ENCODE measurements around the gene CELF4.

CELF4 gene

GRCh38 chr18:37328946-37329719, 236.5 kb downstream of the CELF4 start:
- Histone ChIP-seq H3K9me3 (ENCODE audit: control insufficient read depth, insufficient read depth, low read depth, low read length) (no peaks in the 10 kb centered on the region), H3K27me3 (ENCODE audit: control insufficient read depth, insufficient read depth, low read length) (no peaks in the 10 kb centered on the region), H3K4me1 (ENCODE audit: control insufficient read depth, insufficient read depth, low read length) (no peaks in the 10 kb centered on the region), H3K27ac (ENCODE audit: low read depth, low read length) (no peak overlapping the region), H3K9ac (ENCODE audit: low read length) (no peak overlapping the region), H3K4me3 (ENCODE audit: low read depth, low read length) (no peak overlapping the region), H3K36me3 (ENCODE audit: control insufficient read depth, insufficient read depth, low read length) (no peaks in the 10 kb centered on the region)

GRCh38 chr18:37327063-37327577, 238.5 kb downstream of the CELF4 start:
- H3K36me3 ChIP-seq (ENCODE audit: control insufficient read depth, insufficient read depth, low read length): no peaks in the 10 kb centered on the region
- H3K9ac ChIP-seq (ENCODE audit: low read length): no peak overlapping the region
- no peak overlapping the region for H3K4me3 ChIP-seq (ENCODE audit: low read depth, low read length)
- H3K9me3 ChIP-seq (ENCODE audit: control insufficient read depth, insufficient read depth, low read depth, low read length): no peaks in the 10 kb centered on the region
- H3K27ac ChIP-seq (ENCODE audit: low read depth, low read length): no peak overlapping the region
- no peaks in the 10 kb centered on the region for H3K4me1 ChIP-seq (ENCODE audit: control insufficient read depth, insufficient read depth, low read length)
- H3K27me3 ChIP-seq (ENCODE audit: control insufficient read depth, insufficient read depth, low read length): peaks cover 8% of the 10 kb centered on the region; the same call in 1 of the 2 replicates

GRCh38 chr18:37322492-37323035, 243.0 kb downstream of the CELF4 start:
- Histone ChIP-seq H3K4me1 (ENCODE audit: control insufficient read depth, insufficient read depth, low read length) (no peaks in the 10 kb centered on the region), H3K4me3 (ENCODE audit: low read depth, low read length) (no peak overlapping the region), H3K27ac (ENCODE audit: low read depth, low read length) (no peak overlapping the region), H3K36me3 (ENCODE audit: control insufficient read depth, insufficient read depth, low read length) (no peaks in the 10 kb centered on the region), H3K9ac (ENCODE audit: low read length) (no peak overlapping the region), H3K9me3 (ENCODE audit: control insufficient read depth, insufficient read depth, low read depth, low read length) (no peaks in the 10 kb centered on the region), H3K27me3 (ENCODE audit: control insufficient read depth, insufficient read depth, low read length) (peaks cover 8% of the 10 kb centered on the region; the same call in 1 of the 2 replicates)

DNA sequence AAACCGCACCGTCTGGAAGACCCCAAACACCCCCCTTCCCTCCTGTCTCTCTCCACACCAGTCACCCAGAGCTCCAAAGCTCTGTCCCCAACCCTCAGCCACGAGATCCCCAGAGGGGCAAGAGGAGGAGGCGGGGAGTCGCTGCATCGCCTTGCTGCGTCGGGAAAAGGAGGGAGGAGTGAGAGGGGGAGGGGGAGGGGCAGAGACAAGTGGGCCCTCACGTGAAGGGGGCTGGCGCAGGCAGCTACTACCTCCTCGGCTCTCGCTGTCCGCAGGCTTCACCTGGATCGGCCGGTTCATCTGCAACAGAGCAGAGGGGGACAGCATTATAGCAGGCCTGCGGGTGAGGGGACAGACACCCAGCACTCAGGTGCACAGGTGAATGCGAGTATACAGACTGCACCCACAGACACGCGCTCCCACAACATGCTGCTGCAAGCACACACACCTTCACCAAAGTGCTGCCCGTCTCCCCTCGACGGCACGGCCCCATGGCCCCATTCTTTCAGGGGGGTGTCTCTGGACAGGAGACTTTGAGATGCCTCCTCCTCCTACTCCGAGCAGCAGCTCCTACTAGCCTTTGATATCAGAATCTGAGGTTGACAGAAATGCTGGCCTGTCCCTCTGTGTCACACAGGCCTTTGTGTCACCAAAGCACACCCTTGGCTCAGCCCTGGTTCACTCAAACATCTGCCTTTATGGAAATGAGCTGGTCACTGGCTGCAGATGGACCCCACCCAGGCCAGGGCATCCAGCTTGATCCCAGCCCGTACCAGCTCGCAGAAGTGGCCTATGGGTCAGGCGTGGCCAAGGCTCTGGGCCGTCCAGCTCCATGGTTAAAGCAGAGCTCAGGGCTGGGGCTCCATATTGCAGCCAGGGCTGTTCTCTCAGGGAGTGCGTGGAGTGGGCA, 243.8 kb downstream of the CELF4 start:
- no peak overlapping the region for H3K9ac ChIP-seq (ENCODE audit: low read length)
- no peak overlapping the region for H3K27ac ChIP-seq (ENCODE audit: low read depth, low read length)
- H3K36me3 ChIP-seq (ENCODE audit: control insufficient read depth, insufficient read depth, low read length): no peaks in the 10 kb centered on the region
- no peaks in the 10 kb centered on the region for H3K4me1 ChIP-seq (ENCODE audit: control insufficient read depth, insufficient read depth, low read length)
- H3K9me3 ChIP-seq (ENCODE audit: control insufficient read depth, insufficient read depth, low read depth, low read length): no peaks in the 10 kb centered on the region
- peaks cover 8% of the 10 kb centered on the region; the same call in 1 of the 2 replicates for H3K27me3 ChIP-seq (ENCODE audit: control insufficient read depth, insufficient read depth, low read length)
- H3K4me3 ChIP-seq (ENCODE audit: low read depth, low read length): no peak overlapping the region

GRCh38 chr18:37320317-37320716, 245.3 kb downstream of the CELF4 start:
- Histone ChIP-seq H3K9me3 (ENCODE audit: control insufficient read depth, insufficient read depth, low read depth, low read length) (no peaks in the 10 kb centered on the region), H3K9ac (ENCODE audit: low read length) (no peak overlapping the region), H3K4me1 (ENCODE audit: control insufficient read depth, insufficient read depth, low read length) (no peaks in the 10 kb centered on the region), H3K27ac (ENCODE audit: low read depth, low read length) (no peak overlapping the region), H3K4me3 (ENCODE audit: low read depth, low read length) (no peak overlapping the region), H3K36me3 (ENCODE audit: control insufficient read depth, insufficient read depth, low read length) (no peaks in the 10 kb centered on the region), H3K27me3 (ENCODE audit: control insufficient read depth, insufficient read depth, low read length) (peaks cover 8% of the 10 kb centered on the region; the same call in 1 of the 2 replicates)

DNA sequence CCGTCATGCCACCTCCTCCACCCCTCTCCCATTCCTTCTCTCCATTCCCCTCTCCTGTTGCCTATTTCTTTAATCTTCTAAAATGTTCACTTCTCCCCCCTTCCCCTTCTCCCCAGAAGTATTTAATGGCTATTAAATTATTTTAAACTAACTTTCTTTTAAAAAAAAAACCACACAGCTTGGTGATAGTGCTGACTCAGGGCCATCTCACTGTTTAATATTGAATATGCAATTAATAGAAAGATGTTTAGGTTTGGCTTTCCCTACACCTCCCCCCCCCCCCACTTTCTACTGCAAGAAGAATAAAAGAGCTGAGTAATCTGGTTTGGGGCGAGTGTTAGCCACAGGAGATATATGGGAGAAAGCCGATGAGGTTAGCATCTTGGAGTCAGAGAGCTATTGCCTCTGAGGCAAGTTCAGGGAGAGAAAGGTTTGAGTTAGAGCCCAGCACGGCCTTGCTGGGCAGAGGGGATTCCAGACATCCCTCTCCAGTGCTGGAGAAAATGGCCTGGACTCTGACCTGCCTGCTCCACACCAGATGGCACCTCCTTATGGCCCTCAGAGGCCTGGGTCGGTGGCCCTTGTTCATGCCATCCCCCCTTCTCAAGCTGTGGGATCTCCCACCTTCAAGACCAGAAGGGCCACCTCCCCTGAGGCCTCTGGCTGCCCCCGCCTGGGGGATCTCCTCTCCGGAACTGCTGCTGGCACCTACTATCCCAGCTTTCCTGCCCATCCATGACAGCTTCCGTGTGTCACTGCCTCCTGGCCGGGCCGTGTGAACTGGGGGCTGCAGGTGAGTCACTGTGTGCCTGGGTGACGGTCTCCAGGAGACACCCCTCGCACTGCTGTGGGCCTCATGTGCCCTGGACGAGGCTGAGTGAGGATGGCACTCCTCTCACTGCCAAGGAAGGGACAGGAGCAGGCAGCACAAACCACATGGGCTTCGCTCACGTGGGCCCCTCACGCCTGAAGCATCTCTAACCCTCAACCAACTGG, 246.9 kb downstream of the CELF4 start:
- no peaks in the 10 kb centered on the region for H3K36me3 ChIP-seq (ENCODE audit: control insufficient read depth, insufficient read depth, low read length)
- H3K4me3 ChIP-seq (ENCODE audit: low read depth, low read length): no peak overlapping the region
- no peaks in the 10 kb centered on the region for H3K9me3 ChIP-seq (ENCODE audit: control insufficient read depth, insufficient read depth, low read depth, low read length)
- no peaks in the 10 kb centered on the region for H3K4me1 ChIP-seq (ENCODE audit: control insufficient read depth, insufficient read depth, low read length)
- peaks cover 8% of the 10 kb centered on the region; the same call in 1 of the 2 replicates for H3K27me3 ChIP-seq (ENCODE audit: control insufficient read depth, insufficient read depth, low read length)
- no peak overlapping the region for H3K9ac ChIP-seq (ENCODE audit: low read length)
- no peak overlapping the region for H3K27ac ChIP-seq (ENCODE audit: low read depth, low read length)

- Histone ChIP-seq H3K36me3 (ENCODE audit: control insufficient read depth, insufficient read depth, low read length) (no peaks in the 10 kb centered on the region), H3K9me3 (ENCODE audit: control insufficient read depth, insufficient read depth, low read depth, low read length) (no peaks in the 10 kb centered on the region), H3K4me3 (ENCODE audit: low read depth, low read length) (no peak overlapping the region), H3K9ac (ENCODE audit: low read length) (no peak overlapping the region), H3K27ac (ENCODE audit: low read depth, low read length) (no peak overlapping the region), H3K27me3 (ENCODE audit: control insufficient read depth, insufficient read depth, low read length) (no peaks in the 10 kb centered on the region), H3K4me1 (ENCODE audit: control insufficient read depth, insufficient read depth, low read length) (no peaks in the 10 kb centered on the region)
Observed at GRCh38 chr18:37317486-37317885, 248.1 kb downstream of the CELF4 start.

GRCh38 chr18:37316468-37316867, 249.1 kb downstream of the CELF4 start:
- Histone ChIP-seq H3K27ac (ENCODE audit: low read depth, low read length) (no peak overlapping the region), H3K4me1 (ENCODE audit: control insufficient read depth, insufficient read depth, low read length) (no peaks in the 10 kb centered on the region), H3K9me3 (ENCODE audit: control insufficient read depth, insufficient read depth, low read depth, low read length) (no peaks in the 10 kb centered on the region), H3K4me3 (ENCODE audit: low read depth, low read length) (no peak overlapping the region), H3K27me3 (ENCODE audit: control insufficient read depth, insufficient read depth, low read length) (no peaks in the 10 kb centered on the region), H3K36me3 (ENCODE audit: control insufficient read depth, insufficient read depth, low read length) (no peaks in the 10 kb centered on the region), H3K9ac (ENCODE audit: low read length) (no peak overlapping the region)

GRCh38 chr18:37315935-37316334, 249.7 kb downstream of the CELF4 start:
- Histone ChIP-seq H3K27ac (ENCODE audit: low read depth, low read length) (no peak overlapping the region), H3K27me3 (ENCODE audit: control insufficient read depth, insufficient read depth, low read length) (no peaks in the 10 kb centered on the region), H3K4me1 (ENCODE audit: control insufficient read depth, insufficient read depth, low read length) (no peaks in the 10 kb centered on the region), H3K36me3 (ENCODE audit: control insufficient read depth, insufficient read depth, low read length) (no peaks in the 10 kb centered on the region), H3K4me3 (ENCODE audit: low read depth, low read length) (no peak overlapping the region), H3K9ac (ENCODE audit: low read length) (no peak overlapping the region), H3K9me3 (ENCODE audit: control insufficient read depth, insufficient read depth, low read depth, low read length) (no peaks in the 10 kb centered on the region)

- Histone ChIP-seq H3K9ac (ENCODE audit: low read length) (no peak overlapping the region), H3K4me1 (ENCODE audit: control insufficient read depth, insufficient read depth, low read length) (peaks cover 3% of the 10 kb centered on the region; the same call in 1 of the 2 replicates), H3K27ac (ENCODE audit: low read depth, low read length) (no peak overlapping the region), H3K27me3 (ENCODE audit: control insufficient read depth, insufficient read depth, low read length) (no peaks in the 10 kb centered on the region), H3K9me3 (ENCODE audit: control insufficient read depth, insufficient read depth, low read depth, low read length) (no peaks in the 10 kb centered on the region), H3K36me3 (ENCODE audit: control insufficient read depth, insufficient read depth, low read length) (no peaks in the 10 kb centered on the region), H3K4me3 (ENCODE audit: low read depth, low read length) (no peak overlapping the region)
Observed at GRCh38 chr18:37314534-37314933, 251.1 kb downstream of the CELF4 start.

Data from HUES6 (cell line).